T-helper 9 cell (primary cell): ENCODE results near the gene SAMD14.

Experiments
- DNase-seq: peaks from one replicate; pipeline ENCODE4 v3.0.0-alpha.2; 2020

The SAMD14 gene

GRCh38 chr17:50132104-50132794, 2.3 kb upstream of the SAMD14 start:
- no peak for DNase-seq

- no peak for DNase-seq
Measured at GRCh38 chr17:50130559-50131305, 772 bp upstream of the SAMD14 start.

- DNase-seq, result no peak
Measured at GRCh38 chr17:50129353-50129727, 620 bp downstream of the SAMD14 start.

GRCh38 chr17:50128441-50129352, 1.3 kb downstream of the SAMD14 start:
- no peak for DNase-seq

GRCh38 chr17:50127697-50128361, 2.1 kb downstream of the SAMD14 start:
- no peak for DNase-seq

- DNase-seq, result no peak
Measured at GRCh38 chr17:50125420-50125997, 4.5 kb downstream of the SAMD14 start.

- no peak for DNase-seq
Measured at GRCh38 chr17:50123649-50124349, 6.2 kb downstream of the SAMD14 start.

GRCh38 chr17:50122945-50123344, 7.0 kb downstream of the SAMD14 start:
- no peak for DNase-seq

GRCh38 chr17:50120475-50121253, 9.3 kb downstream of the SAMD14 start:
- DNase-seq, result no peak

GRCh38 chr17:50118828-50119218, 11.1 kb downstream of the SAMD14 start:
- no peak for DNase-seq

- no peak for DNase-seq
Measured at GRCh38 chr17:50118076-50118827, 11.7 kb downstream of the SAMD14 start.

- DNase-seq, result peak; percentile 48
Measured at GRCh38 chr17:50117202-50118051, 12.5 kb downstream of the SAMD14 start.

- no peak for DNase-seq
Measured at GRCh38 chr17:50115756-50116155, 14.2 kb downstream of the SAMD14 start.

GRCh38 chr17:50114849-50115357, 15.1 kb downstream of the SAMD14 start:
- DNase-seq, result no peak

GRCh38 chr17:50114401-50114800, 15.6 kb downstream of the SAMD14 start:
- DNase-seq, result no peak

GRCh38 chr17:50113624-50114320, 16.2 kb downstream of the SAMD14 start:
- DNase-seq, result no peak

GRCh38 chr17:50112694-50113093, 17.3 kb downstream of the SAMD14 start:
- no peak for DNase-seq
